Transverse colon (tissue), 4 donors: ENCODE measurements around the gene HAL. TPM values are rescaled to one million over a fixed set of nuclear protein-coding genes. Genes with fewer than 3 reads are reported as not detected.

ENCODE experiments used
- DNase-seq: peaks from one replicate; pipeline ENCODE4 v3.0.0-alpha.2; 2019
- H3K27ac ChIP-seq, 4 donors: fragments of 200-600 bp; sonication (generic); 2 replicates each; pipeline ENCODE4 v1.5.1; 2016 to 2018; ENCODE audit warnings: inconsistent platforms in 4 of 4
- H3K27me3 ChIP-seq: fragments of 200-600 bp; sonication (generic); 2 replicates; pipeline ENCODE4 v1.5.1; 2017; ENCODE audit warnings: inconsistent platforms
- H3K36me3 ChIP-seq, 4 donors: fragments of 200-600 bp; sonication (generic); 2 replicates each; pipeline ENCODE4 v1.5.1; 2017 to 2019; ENCODE audit warnings: inconsistent platforms in 4 of 4
- H3K4me1 ChIP-seq, 4 donors: fragments of 200-600 bp; sonication (generic); 2 replicates each; pipeline ENCODE4 v1.5.1; 2017 to 2020; ENCODE audit warnings: inconsistent platforms in 4 of 4
- H3K4me3 ChIP-seq, 4 donors: fragments of 200-600 bp; sonication (generic); 1 replicate in 1 of 4; 2 replicates in 3 of 4; pipeline versions ENCODE4 v1.5.1 to v1.6.1; 2017 to 2019; ENCODE audit warnings: inconsistent platforms in 4 of 4
- H3K9me3 ChIP-seq, 2 donors: fragments of 200-600 bp; sonication (generic); 2 replicates each; pipeline ENCODE4 v1.5.1; 2017 to 2019; ENCODE audit warnings: inconsistent platforms in 2 of 2
- CTCF ChIP-seq, 5 experiments: fragments of 200-600 bp in 3 of 5; fragments of 450-650 bp in 2 of 5; sonication (generic) in 3 of 5; IDR thresholded peaks; 1 replicate in 2 of 5; 2 replicates in 3 of 5; pipeline ENCODE4 v1.5.1; 2016 to 2017; ENCODE audit warnings: antibody characterized with exemption in 5 of 5, inconsistent platforms in 3 of 5, mild to moderate bottlenecking in 2 of 5, moderate library complexity in 1 of 5
- EP300 ChIP-seq: sonication (generic); formaldehyde crosslinking; IDR thresholded peaks from one replicate; pipeline ENCODE4 v1.6.1; 2017; ENCODE audit warnings: antibody characterized with exemption, low read depth
- POLR2A ChIP-seq: fragments of 450-650 bp; IDR thresholded peaks from one replicate; pipeline ENCODE4 v1.6.1; 2016; ENCODE audit warnings: antibody characterized with exemption, mild to moderate bottlenecking, moderate library complexity
- POLR2AphosphoS5 ChIP-seq, 3 donors: sonication (generic); formaldehyde crosslinking; IDR thresholded peaks; one replicate each; pipeline ENCODE4 v1.6.1; 2016; ENCODE audit warnings: antibody characterized with exemption in 3 of 3
- WGBS, 2 donors: methylation state at CpG; one replicate each; pipeline ENCODE4 v1.1.5; 2018; ENCODE audit warnings: low coverage in 1 of 2; 5-methylcytosine and 5-hydroxymethylcytosine counted together
- in situ Hi-C, 4 donors: fragments of 200-750 bp; cut with MboI; loops; one replicate each; pipeline versions ENCODE4 v1.15.0 to v1.15.1; 2017; ENCODE audit warnings: low sequenced_read_pairs in 3 of 4, low pct_ligation_motif_present in 1 of 4, low pct_unique_long_range_greater_than_20kb in 1 of 4
- intact Hi-C: fragments of 100-400 bp; cut with DNase I; formaldehyde crosslinking; loops from one replicate; pipeline ENCODE4 v1.15.1; 2023; ENCODE audit warnings: low total_unique reads
- total RNA-seq, 4 donors: library from RNA; depleted of rRNA; stranded (reverse); fragments of >200 nt; gene quantifications; one replicate each; pipeline ENCODE4 v1.1.0, GENCODE V29; 2016

HAL gene
- total RNA-seq, 4 donors from 2014 or later = 1.1 to 3.3 (median 2.6) TPM; not detected in 1

GRCh38 chr12:95993907-95994306, 2.2 kb downstream of the HAL start:
- in situ Hi-C loops = loop anchor here in 1 of 4 donors (25.0 kb wide), 1 partner anchor 407 kb away; no protein-coding TSS in a partner anchor
- DNase-seq = no peak
- Histone ChIP-seq H3K27ac (no peak overlapping the region), H3K4me3 (no peak overlapping the region), H3K27me3 (no peaks in the 10 kb centered on the region), H3K9me3 (no peaks in the 10 kb centered on the region), H3K36me3 (no peaks in the 10 kb centered on the region), H3K4me1 (peaks cover 0 to 7% (median 1%) of the 10 kb centered on the region in 4 donors)
- WGBS, 2 donors = 93 to 96% methylated on average over 6 to 7 of the region's 7 CpGs
- TF ChIP-seq POLR2A (no peak), POLR2AphosphoS5 (IDR thresholded peaks at IDR 0.05) (no peak), EP300 (no peak), CTCF (IDR thresholded peaks at IDR 0.05) (no peak)
- intact Hi-C loops = no loop called here

DNA sequence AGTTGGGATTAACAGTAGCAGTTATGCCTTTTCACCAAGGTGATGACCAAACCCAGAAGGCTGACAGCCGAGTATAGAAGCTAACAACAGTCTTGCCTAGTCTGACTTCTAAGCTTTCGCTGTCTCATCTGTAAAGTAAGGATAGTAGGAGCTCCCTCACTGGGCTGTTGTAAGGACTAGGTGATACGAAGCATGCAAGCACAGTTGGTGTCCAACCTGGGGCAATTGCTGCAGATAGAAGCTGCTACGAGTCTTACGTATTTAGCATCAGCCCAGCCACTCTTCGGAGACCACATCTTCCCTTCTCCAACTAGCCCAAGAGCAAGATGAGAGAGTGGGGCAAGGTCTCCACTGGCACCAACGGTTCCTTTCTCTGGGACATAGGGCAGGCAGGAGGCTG, 6.0 kb downstream of the HAL start:
- in situ Hi-C loops (loop anchor here in 1 of 4 donors (25.0 kb wide), 1 partner anchor 403 kb away; no protein-coding TSS in a partner anchor), intact Hi-C loops (no loop called here)
- 81 to 86% methylated on average over 4 to 7 of the region's 7 CpGs for WGBS, 2 donors
- H3K4me1 ChIP-seq = peaks cover 0 to 4% (median 0%) of the 10 kb centered on the region in 4 donors
- no peaks in the 10 kb centered on the region for H3K36me3 ChIP-seq
- no peak for TF ChIP-seq POLR2AphosphoS5 (IDR thresholded peaks at IDR 0.05)
- TF ChIP-seq POLR2A = no peak
- no peak for TF ChIP-seq EP300
- no peak for TF ChIP-seq CTCF (IDR thresholded peaks at IDR 0.05)
- no peak overlapping the region for H3K27ac ChIP-seq
- no peaks in the 10 kb centered on the region for H3K9me3 ChIP-seq
- DNase-seq = no peak
- no peak overlapping the region for H3K4me3 ChIP-seq
- H3K27me3 ChIP-seq = no peaks in the 10 kb centered on the region

DNA sequence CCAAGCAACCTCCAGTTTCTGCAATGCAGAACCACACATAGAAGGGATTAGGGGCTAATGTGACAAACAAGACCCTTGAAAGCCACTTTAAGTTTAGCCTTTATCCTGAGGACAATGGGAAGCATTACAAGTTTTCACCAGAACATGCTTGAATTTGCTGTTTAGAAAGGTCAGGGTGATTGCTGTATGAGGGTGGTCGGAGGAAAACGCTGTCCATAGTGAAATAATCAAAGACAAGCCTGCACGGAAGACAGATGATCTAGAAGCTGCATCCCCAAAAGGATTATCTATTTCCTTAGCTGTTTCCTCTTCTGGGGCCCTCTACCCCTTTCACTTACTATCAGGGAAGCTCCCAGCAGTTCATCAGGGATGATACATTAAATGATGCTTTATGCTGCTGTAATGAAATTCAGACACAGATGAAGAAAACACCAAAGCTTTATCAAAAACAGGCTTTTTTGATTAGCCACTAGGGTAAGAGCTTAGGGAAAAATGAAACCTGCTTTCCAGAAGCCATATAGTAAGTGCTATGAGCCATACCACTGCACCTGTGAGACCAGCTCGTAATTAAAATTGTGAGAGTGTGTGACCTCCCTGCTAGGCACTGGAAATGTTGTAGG, 6.5 kb downstream of the HAL start:
- no peaks in the 10 kb centered on the region for H3K9me3 ChIP-seq
- no peaks in the 10 kb centered on the region for H3K36me3 ChIP-seq
- no peaks in the 10 kb centered on the region for H3K27me3 ChIP-seq
- 81 to 85% methylated on average over 4 of the region's 4 CpGs for WGBS, 2 donors
- DNase-seq = no peak
- in situ Hi-C loops (loop anchor here in 1 of 4 donors (25.0 kb wide), 1 partner anchor 402 kb away; no protein-coding TSS in a partner anchor), intact Hi-C loops (no loop called here)
- H3K4me3 ChIP-seq = no peak overlapping the region
- no peak for TF ChIP-seq POLR2AphosphoS5 (IDR thresholded peaks at IDR 0.05)
- TF ChIP-seq POLR2A = no peak
- no peak for TF ChIP-seq EP300
- TF ChIP-seq CTCF (IDR thresholded peaks at IDR 0.05) = no peak
- peaks cover 0 to 4% (median 0%) of the 10 kb centered on the region in 4 donors for H3K4me1 ChIP-seq
- no peak overlapping the region for H3K27ac ChIP-seq

DNA sequence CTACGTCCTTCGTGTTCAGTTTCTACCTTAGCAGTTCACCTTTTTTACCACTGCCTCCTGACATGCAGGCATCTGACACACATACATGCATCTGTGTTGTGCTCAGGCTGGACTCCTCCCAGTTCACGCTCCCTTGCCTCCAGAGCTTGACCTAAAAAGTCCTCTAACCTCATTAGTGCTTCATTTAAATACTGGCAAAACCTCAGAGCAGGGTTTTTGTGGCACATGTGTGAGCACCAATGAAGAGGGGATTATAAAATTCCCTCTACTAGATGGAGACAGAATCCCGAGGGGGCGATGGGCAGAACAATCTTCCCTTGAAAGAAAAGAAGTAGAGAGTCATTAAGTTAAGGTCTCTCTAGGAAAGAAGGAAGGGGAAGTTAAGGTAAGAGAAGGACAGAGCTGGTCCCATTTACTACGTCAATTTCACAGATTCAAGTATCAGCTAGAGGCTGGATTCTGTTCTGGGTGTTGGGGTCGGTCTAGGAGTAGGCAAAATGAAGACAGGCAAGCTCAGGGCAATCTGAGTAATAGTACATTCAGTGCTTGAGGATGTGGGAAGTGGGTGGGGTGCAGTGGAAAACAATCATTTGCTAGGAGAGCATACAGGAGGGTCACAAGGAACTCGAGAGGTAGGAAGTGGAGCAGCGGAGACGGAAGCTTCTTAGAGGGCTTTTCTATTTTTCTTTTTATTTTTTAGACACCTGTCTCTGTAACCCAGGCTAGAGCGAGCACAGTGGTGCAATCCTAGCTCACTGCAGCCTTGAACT, 7.5 kb downstream of the HAL start:
- no peak for DNase-seq
- intact Hi-C loops (no loop called here), in situ Hi-C loops (loop anchor here in 1 of 4 donors (25.0 kb wide), 1 partner anchor 401 kb away; no protein-coding TSS in a partner anchor)
- no peaks in the 10 kb centered on the region for H3K36me3 ChIP-seq
- no peaks in the 10 kb centered on the region for H3K9me3 ChIP-seq
- TF ChIP-seq POLR2A = no peak
- H3K4me3 ChIP-seq = no peak overlapping the region
- H3K27me3 ChIP-seq = no peaks in the 10 kb centered on the region
- H3K27ac ChIP-seq = no peak overlapping the region
- peaks cover 0 to 4% (median 0%) of the 10 kb centered on the region in 4 donors for H3K4me1 ChIP-seq
- 78 to 79% methylated on average over 8 to 11 of the region's 11 CpGs for WGBS, 2 donors
